HepG2 (cell line): ENCODE results near the gene PPP1R9B. TPM values are rescaled to one million over a fixed set of nuclear protein-coding genes. Genes with fewer than 3 reads are reported as not detected.
A peak's percentile ranks its signal among the peaks of the same experiment; 100 is the strongest.

Source experiments
- BCL6 ChIP-seq: IDR thresholded peaks from 2 replicates; pipeline ENCODE4 v1.6.1; 2016; ENCODE audit warnings: missing genetic modification reagents, missing compliant biosample characterization
- BORCS8-MEF2B ChIP-seq: sonication (generic); formaldehyde crosslinking; IDR thresholded peaks from 2 replicates; pipeline ENCODE4 v1.8.0; 2022; ENCODE audit warnings: mild to moderate bottlenecking, missing genetic modification reagents
- DMTF1 ChIP-seq: sonication (generic); formaldehyde crosslinking; IDR thresholded peaks from 2 replicates; pipeline ENCODE4 v1.4.0; 2020; ENCODE audit warnings: mild to moderate bottlenecking, missing genetic modification reagents
- DRAP1 ChIP-seq: IDR thresholded peaks from 2 replicates; pipeline ENCODE4 v1.6.1; 2016; ENCODE audit warnings: missing genetic modification reagents, missing compliant biosample characterization
- GABPA ChIP-seq, 2 experiments: IDR thresholded peaks; 2 replicates each; pipeline ENCODE4 v1.6.1; 2011 to 2016; ENCODE audit warnings: low read depth in 2 of 2, low read length in 1 of 2, missing biosample characterization in 1 of 2, missing genetic modification characterization in 1 of 2
- GATAD2A ChIP-seq: IDR thresholded peaks from 2 replicates; pipeline ENCODE4 v1.6.1; 2016
- GLI4 ChIP-seq: sonication (generic); formaldehyde crosslinking; IDR thresholded peaks from 2 replicates; pipeline ENCODE4 v1.5.1; 2020; ENCODE audit warnings: missing genetic modification reagents, mild to moderate bottlenecking, moderate library complexity, borderline replicate concordance
- HDAC2 ChIP-seq: sonication (generic); formaldehyde crosslinking; IDR thresholded peaks from 2 replicates; pipeline ENCODE4 v1.4.0; 2020; ENCODE audit warnings: missing genetic modification reagents
- HOXA9 ChIP-seq: sonication (generic); formaldehyde crosslinking; IDR thresholded peaks from 2 replicates; pipeline ENCODE4 v1.8.1; 2022; ENCODE audit warnings: missing genetic modification reagents, mild to moderate bottlenecking, moderate library complexity, borderline replicate concordance
- JUNB ChIP-seq: sonication (generic); formaldehyde crosslinking; IDR thresholded peaks from 2 replicates; pipeline ENCODE4 v1.8.0; 2022; ENCODE audit warnings: missing genetic modification reagents, mild to moderate bottlenecking, borderline replicate concordance
- PHB2 ChIP-seq: fragments of 450-650 bp; IDR thresholded peaks from 2 replicates; pipeline ENCODE4 v1.6.1; 2018; ENCODE audit not compliant: partially characterized antibody
- SIN3A ChIP-seq: IDR thresholded peaks from 2 replicates; pipeline ENCODE4 v1.6.1; 2011; ENCODE audit warnings: low read depth, mild to moderate bottlenecking, control low read depth, low read length, borderline replicate concordance
- ZFP36L1 ChIP-seq: sonication (generic); formaldehyde crosslinking; IDR thresholded peaks from 2 replicates; pipeline ENCODE4 v1.8.0; 2022; ENCODE audit warnings: mild to moderate bottlenecking, missing genetic modification reagents, moderate library complexity
- ZNF503 ChIP-seq: sonication (generic); formaldehyde crosslinking; IDR thresholded peaks from 2 replicates; pipeline ENCODE4 v1.4.0; 2020; ENCODE audit warnings: missing genetic modification reagents
- ZNF598 ChIP-seq: sonication (generic); formaldehyde crosslinking; IDR thresholded peaks from 2 replicates; pipeline ENCODE4 v1.5.1; 2020; ENCODE audit warnings: mild to moderate bottlenecking, missing genetic modification reagents, borderline replicate concordance
- ZNF605 ChIP-seq: sonication (generic); formaldehyde crosslinking; IDR thresholded peaks from 2 replicates; pipeline ENCODE4 v1.8.0; 2022; ENCODE audit warnings: mild to moderate bottlenecking, missing genetic modification reagents
- ZNF670 ChIP-seq: sonication (generic); formaldehyde crosslinking; IDR thresholded peaks from 2 replicates; pipeline ENCODE4 v1.8.0; 2022; ENCODE audit warnings: mild to moderate bottlenecking, missing genetic modification reagents, borderline replicate concordance
- polyA plus RNA-seq, 8 experiments: library from polyadenylated mRNA; depleted of rRNA in 3 of 8; stranded (reverse) in 7 of 8; unstranded in 1 of 8; fragments of >200 nt; fragmentation: Illumina TruSeq in 4 of 8; extraction: Trizol in 4 of 8; gene quantifications; 2 replicates each; pipeline versions ENCODE4 v1.2.1 to v1.2.3, GENCODE V29; 2011 to 2016; ENCODE audit warnings: low read depth in 4 of 8, missing spikeins in 1 of 8, mixed read lengths in 1 of 8; ENCODE audit not compliant: insufficient read depth in 1 of 8
- total RNA-seq, 5 experiments: library from RNA; depleted of rRNA; stranded (reverse); fragments of >200 nt; fragmentation: Illumina TruSeq; extraction: Trizol; gene quantifications; 2 replicates each; pipeline ENCODE4 v1.2.3, GENCODE V29; 2016; ENCODE audit warnings: low read depth in 1 of 5
- TF ChIP-seq, protein P1 (sequence below): sonication (generic); formaldehyde crosslinking; IDR thresholded peaks from 2 replicates; pipeline ENCODE4 v1.5.1; 2020; ENCODE audit warnings: mild to moderate bottlenecking, missing genetic modification reagents
- TF ChIP-seq, protein P2 (sequence below): sonication (generic); formaldehyde crosslinking; conservative IDR thresholded peaks from 2 replicates; pipeline ENCODE4 v1.8.0; 2022; ENCODE audit warnings: mild to moderate bottlenecking, moderate library complexity, missing genetic modification reagents

The PPP1R9B gene
- total and polyA plus RNA-seq, 2 of the 13 experiments (the other 11 are each of a cell fraction or from before 2014, with no cell fraction given), result 9.4 to 15.8 TPM

GRCh38 chr17:50148226-50149090 lies 2.0 kb downstream of the PPP1R9B start (continued):
- TF ChIP-seq ZNF605 (CRISPR knock-in tag) (no peak), JUNB (no peak), ZFP36L1 (no peak), PHB2 (no peak), DMTF1 (CRISPR knock-in tag) (no peak), GABPA (IDR thresholded peaks at IDR 0.05; ENCODE audit: low read depth, low read length) (no peak), GABPA (CRISPR knock-in tag; IDR thresholded peaks at IDR 0.05; ENCODE audit: low read depth) (no peak), GATAD2A (CRISPR knock-in tag) (no peak), HDAC2 (CRISPR knock-in tag) (no peak), ZNF503 (CRISPR knock-in tag) (no peak), BCL6 (no peak), SIN3A (peak; percentile 81; the same call in 1 of the 2 replicates), ZNF598 (peak; percentile 65; the same call in 1 of the 2 replicates), BORCS8-MEF2B (CRISPR knock-in tag) (no peak), DRAP1 (CRISPR knock-in tag) (no peak), HOXA9 (CRISPR knock-in tag) (no peak), GLI4 (CRISPR knock-in tag) (peak; percentile 43; the same call in 1 of the 2 replicates), ZNF670 (0 out of 2 replicates have a peak, but pooled peaks have one; percentile 49)
- TF ChIP-seq, protein P1, sequence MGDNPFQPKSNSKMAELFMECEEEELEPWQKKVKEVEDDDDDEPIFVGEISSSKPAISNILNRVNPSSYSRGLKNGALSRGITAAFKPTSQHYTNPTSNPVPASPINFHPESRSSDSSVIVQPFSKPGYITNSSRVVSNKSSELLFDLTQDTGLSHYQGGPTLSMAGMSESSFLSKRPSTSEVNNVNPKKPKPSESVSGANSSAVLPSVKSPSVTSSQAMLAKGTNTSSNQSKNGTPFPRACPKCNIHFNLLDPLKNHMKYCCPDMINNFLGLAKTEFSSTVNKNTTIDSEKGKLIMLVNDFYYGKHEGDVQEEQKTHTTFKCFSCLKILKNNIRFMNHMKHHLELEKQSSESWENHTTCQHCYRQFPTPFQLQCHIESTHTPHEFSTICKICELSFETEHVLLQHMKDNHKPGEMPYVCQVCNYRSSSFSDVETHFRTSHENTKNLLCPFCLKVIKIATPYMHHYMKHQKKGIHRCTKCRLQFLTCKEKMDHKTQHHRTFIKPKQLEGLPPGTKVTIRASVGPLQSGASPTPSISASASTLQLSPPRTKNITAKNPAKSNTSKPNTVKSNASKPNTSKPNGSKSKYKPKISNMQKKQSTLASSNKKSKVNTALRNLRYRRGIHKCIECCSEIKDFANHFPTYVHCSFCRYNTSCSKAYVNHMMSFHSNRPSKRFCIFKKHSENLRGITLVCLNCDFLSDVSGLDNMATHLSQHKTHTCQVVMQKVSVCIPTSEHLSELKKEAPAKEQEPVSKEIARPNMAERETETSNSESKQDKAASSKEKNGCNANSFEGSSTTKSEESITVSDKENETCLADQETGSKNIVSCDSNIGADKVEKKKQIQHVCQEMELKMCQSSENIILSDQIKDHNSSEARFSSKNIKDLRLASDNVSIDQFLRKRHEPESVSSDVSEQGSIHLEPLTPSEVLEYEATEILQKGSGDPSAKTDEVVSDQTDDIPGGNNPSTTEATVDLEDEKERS (CRISPR knock-in tag), result no peak
- TF ChIP-seq, protein P2, sequence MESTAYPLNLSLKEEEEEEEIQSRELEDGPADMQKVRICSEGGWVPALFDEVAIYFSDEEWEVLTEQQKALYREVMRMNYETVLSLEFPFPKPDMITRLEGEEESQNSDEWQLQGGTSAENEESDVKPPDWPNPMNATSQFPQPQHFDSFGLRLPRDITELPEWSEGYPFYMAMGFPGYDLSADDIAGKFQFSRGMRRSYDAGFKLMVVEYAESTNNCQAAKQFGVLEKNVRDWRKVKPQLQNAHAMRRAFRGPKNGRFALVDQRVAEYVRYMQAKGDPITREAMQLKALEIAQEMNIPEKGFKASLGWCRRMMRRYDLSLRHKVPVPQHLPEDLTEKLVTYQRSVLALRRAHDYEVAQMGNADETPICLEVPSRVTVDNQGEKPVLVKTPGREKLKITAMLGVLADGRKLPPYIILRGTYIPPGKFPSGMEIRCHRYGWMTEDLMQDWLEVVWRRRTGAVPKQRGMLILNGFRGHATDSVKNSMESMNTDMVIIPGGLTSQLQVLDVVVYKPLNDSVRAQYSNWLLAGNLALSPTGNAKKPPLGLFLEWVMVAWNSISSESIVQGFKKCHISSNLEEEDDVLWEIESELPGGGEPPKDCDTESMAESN (CRISPR knock-in tag), result 0 out of 2 replicates have a peak, but pooled peaks have one; percentile 42
